Measurements from ENCODE around the gene SRSF11. TPM values are rescaled to one million over a fixed set of nuclear protein-coding genes. Genes with fewer than 3 reads are reported as not detected.

SRSF11 gene
- total RNA-seq, 2 donors from 2014 or later, result 71.5 to 135 TPM

- DNase-seq (ENCODE audit: low spot score), result no peak
- Histone ChIP-seq H3K27me3 (replicated peaks; ENCODE audit: insufficient read depth) (no peaks in the 10 kb centered on the region), H3K4me3 (no peak overlapping the region), H3K9me3 (no peaks in the 10 kb centered on the region), H3K4me1 (replicated peaks) (no peaks in the 10 kb centered on the region), H3K36me3 (no peaks in the 10 kb centered on the region), H3K27ac (no peak overlapping the region)
- TF ChIP-seq POLR2AphosphoS5 (IDR thresholded peaks at IDR 0.05) (no peak), CTCF (IDR thresholded peaks at IDR 0.05) (no peak), POLR2A (IDR thresholded peaks at IDR 0.05) (no peak)
- WGBS, result 85% methylated on average over 4 of the region's 4 CpGs
- intact Hi-C loops (cut with DNase I), result loop anchor here (5.0 kb wide), 1 partner anchor 145 kb away; the partner anchor contains the start of gene ANKRD13C
Observed at GRCh38 chr1:70207492-70207891, 13.7 kb upstream of the SRSF11 start.

GRCh38 chr1:70208292-70208691 is 12.9 kb upstream of the SRSF11 start:
- DNase-seq (ENCODE audit: low spot score), result no peak
- Histone ChIP-seq H3K4me3 (no peak overlapping the region), H3K9me3 (no peaks in the 10 kb centered on the region), H3K27me3 (replicated peaks; ENCODE audit: insufficient read depth) (no peaks in the 10 kb centered on the region), H3K36me3 (no peaks in the 10 kb centered on the region), H3K27ac (no peak overlapping the region), H3K4me1 (replicated peaks) (no peaks in the 10 kb centered on the region)
- no peak for TF ChIP-seq POLR2AphosphoS5 (IDR thresholded peaks at IDR 0.05)
- TF ChIP-seq POLR2A (IDR thresholded peaks at IDR 0.05), result no peak
- no peak for TF ChIP-seq CTCF (IDR thresholded peaks at IDR 0.05)
- 93% methylated on average over 7 of the region's 7 CpGs for WGBS
- intact Hi-C loops (cut with DNase I), result loop anchor here (5.0 kb wide), 1 partner anchor 144 kb away; the partner anchor contains the start of gene ANKRD13C

- Histone ChIP-seq H3K4me3 (no peak overlapping the region), H3K36me3 (no peaks in the 10 kb centered on the region), H3K27ac (no peak overlapping the region), H3K9me3 (no peaks in the 10 kb centered on the region), H3K27me3 (replicated peaks; ENCODE audit: insufficient read depth) (no peaks in the 10 kb centered on the region), H3K4me1 (replicated peaks) (no peaks in the 10 kb centered on the region)
- TF ChIP-seq CTCF (IDR thresholded peaks at IDR 0.05) (no peak), POLR2AphosphoS5 (IDR thresholded peaks at IDR 0.05) (no peak), POLR2A (IDR thresholded peaks at IDR 0.05) (no peak)
- intact Hi-C loops (cut with DNase I), result no loop called here
- DNase-seq (ENCODE audit: low spot score), result no peak
- WGBS, result 70% methylated on average over 1 of the region's 1 CpG
Observed at GRCh38 chr1:70210820-70211219, 10.4 kb upstream of the SRSF11 start.

GRCh38 chr1:70211541-70211940 is 9.6 kb upstream of the SRSF11 start:
- Histone ChIP-seq H3K27ac (no peak overlapping the region), H3K4me3 (no peak overlapping the region), H3K4me1 (replicated peaks) (no peaks in the 10 kb centered on the region), H3K9me3 (no peaks in the 10 kb centered on the region), H3K27me3 (replicated peaks; ENCODE audit: insufficient read depth) (no peaks in the 10 kb centered on the region), H3K36me3 (no peaks in the 10 kb centered on the region)
- TF ChIP-seq CTCF (IDR thresholded peaks at IDR 0.05), result no peak
- TF ChIP-seq POLR2AphosphoS5 (IDR thresholded peaks at IDR 0.05), result no peak
- TF ChIP-seq POLR2A (IDR thresholded peaks at IDR 0.05), result no peak
- no peak for DNase-seq (ENCODE audit: low spot score)
- intact Hi-C loops (cut with DNase I), result no loop called here

GRCh38 chr1:70220015-70220414 is 1.2 kb upstream of the SRSF11 start:
- intact Hi-C loops (cut with DNase I), result loop anchor here (5.0 kb wide), 2 partner anchors 132 to 192 kb away; partner anchors contain the start of genes ANKRD13C and CTH
- H3K4me3 ChIP-seq, result no peak overlapping the region
- no peaks in the 10 kb centered on the region for H3K27me3 ChIP-seq (replicated peaks; ENCODE audit: insufficient read depth)
- H3K27ac ChIP-seq, result no peak overlapping the region
- H3K9me3 ChIP-seq, result no peaks in the 10 kb centered on the region
- 89% methylated on average over 2 of the region's 2 CpGs for WGBS
- TF ChIP-seq POLR2A (IDR thresholded peaks at IDR 0.05) (no peak), POLR2AphosphoS5 (IDR thresholded peaks at IDR 0.05) (no peak), CTCF (IDR thresholded peaks at IDR 0.05) (no peak)
- H3K36me3 ChIP-seq, result no peaks in the 10 kb centered on the region
- DNase-seq (ENCODE audit: low spot score), result no peak
- H3K4me1 ChIP-seq (replicated peaks), result peaks cover 6% of the 10 kb centered on the region
